Psoas muscle (tissue), 8 donors: Measurements from ENCODE around the gene GCHFR. TPM values are rescaled to one million over a fixed set of nuclear protein-coding genes. Genes with fewer than 3 reads are reported as not detected.

Experiments
- ATAC-seq, 4 donors: fragments of 200-7000 bp; cut with Tn5 transposase; one replicate each; pipeline ENCODE4 v1.9.1; 2020; ENCODE audit warnings: moderate library complexity in 3 of 4, mild to moderate bottlenecking in 2 of 4
- DNase-seq, 2 donors: peaks; one replicate each; pipeline ENCODE4 v3.0.0-alpha.2; 2020
- H3K27ac ChIP-seq: fragments of 200-600 bp; one replicate; pipeline ENCODE4 v1.8.0; 2022
- H3K27me3 ChIP-seq, 3 donors: fragments of 200-600 bp in 1 of 3; one replicate each; pipeline versions ENCODE4 v1.6.1 to v1.8.0; 2013 to 2022; ENCODE audit warnings: low read length in 2 of 3, mild to moderate bottlenecking in 2 of 3, moderate library complexity in 1 of 3; ENCODE audit not compliant: insufficient read depth in 3 of 3
- H3K36me3 ChIP-seq, 2 donors: fragments of 200-600 bp in 1 of 2; one replicate each; pipeline versions ENCODE4 v1.6.1 to v1.8.0; 2013 to 2022; ENCODE audit warnings: low read depth in 1 of 2, mild to moderate bottlenecking in 1 of 2, moderate library complexity in 1 of 2; ENCODE audit not compliant: insufficient read depth in 1 of 2
- H3K4me1 ChIP-seq: fragments of 200-600 bp; one replicate; pipeline ENCODE4 v1.8.0; 2022
- H3K4me3 ChIP-seq: fragments of 200-600 bp; one replicate; pipeline ENCODE4 v1.8.0; 2022; ENCODE audit warnings: mild to moderate bottlenecking
- H3K9me3 ChIP-seq: fragments of 200-600 bp; one replicate; pipeline ENCODE4 v1.8.0; 2022
- CTCF ChIP-seq: fragments of 200-600 bp; IDR thresholded peaks from one replicate; pipeline ENCODE4 v1.8.0; 2022; ENCODE audit warnings: antibody characterized with exemption
- WGBS, 3 donors: extraction: QIAGEN DNeasy Blood & Tissue Kit; methylation state at CpG; one replicate each; pipeline versions ENCODE4 v1.1.6 to v1.1.7; 2013; 5-methylcytosine and 5-hydroxymethylcytosine counted together
- intact Hi-C, 2 donors: fragments of 100-400 bp; cut with DNase I; formaldehyde crosslinking; loops; one replicate each; pipeline versions ENCODE4 v1.11.0 to v1.14.2; 2022
- polyA plus RNA-seq, 3 donors: library from polyadenylated mRNA; stranded (reverse); fragments of 200-250 nt; gene quantifications; one replicate each; pipeline ENCODE4 v1.2.3, GENCODE V29; 2013
- total RNA-seq, 4 donors: library from RNA; stranded (reverse); fragmentation: NEBNext Ultra II Directional in 2 of 4; extraction: Animal tissue kit (Norgen Biotek cat#: 25700) in 2 of 4; gene quantifications; one replicate each; pipeline versions ENCODE4 v1.2.1 to v1.2.4, GENCODE V29; 2021 to 2023
- donor health status: healthy with polysubstance abuse.
- donor health status: DM: no; HTN: no; CAD: no; lungs with moderate emphysema.
- donor health status: Bipolar disorder and iron deficiency.
- donor health status: healthy.
- donor health status: DM: yes; HTN: yes; CAD: no.
- donor health status: DM: no; HTN: no; CAD: no.
- donor health status: DM: no; HTN: no; CAD: no.
- donor health status: DM: yes; HTN: yes; CAD: no.

Gene GCHFR
- total and polyA plus RNA-seq, 7 donors = 1.5 to 6.7 (median 4.3) TPM

GRCh38 chr15:40737048-40737447 lies 26.8 kb upstream of the GCHFR start:
- Histone ChIP-seq H3K9me3 (no peaks in the 10 kb centered on the region), H3K27ac (no peak overlapping the region), H3K27me3 (no peaks in the 10 kb centered on the region), H3K36me3 (peaks cover 12 to 82% of the 10 kb centered on the region in 2 donors), H3K4me1 (peaks cover 5% of the 10 kb centered on the region), H3K4me3 (no peak overlapping the region)
- TF ChIP-seq CTCF = no peak
- no peak for ATAC-seq
- intact Hi-C loops = no loop called here
- 86 to 98% (median 88%) methylated on average over 3 of the region's 3 CpGs for WGBS, 3 donors
- DNase-seq = no peak

GRCh38 chr15:40739047-40739446 lies 24.8 kb upstream of the GCHFR start:
- DNase-seq (no peak), ATAC-seq (no peak)
- Histone ChIP-seq H3K9me3 (no peaks in the 10 kb centered on the region), H3K4me3 (no peak overlapping the region), H3K27ac (no peak overlapping the region), H3K36me3 (peaks cover 12 to 89% of the 10 kb centered on the region in 2 donors), H3K27me3 (no peaks in the 10 kb centered on the region), H3K4me1 (peaks cover 19% of the 10 kb centered on the region)
- no peak for TF ChIP-seq CTCF
- intact Hi-C loops = no loop called here
- WGBS, 3 donors = 42 to 44% (median 44%) methylated on average over 2 of the region's 2 CpGs

GRCh38 chr15:40739854-40740253 lies 24.0 kb upstream of the GCHFR start:
- no peak overlapping the region for H3K4me3 ChIP-seq
- ATAC-seq (no peak), DNase-seq (no peak)
- no peaks in the 10 kb centered on the region for H3K27me3 ChIP-seq
- H3K27ac ChIP-seq = peak overlapping the region; percentile 34
- TF ChIP-seq CTCF = no peak
- intact Hi-C loops = no loop called here
- H3K9me3 ChIP-seq = no peaks in the 10 kb centered on the region
- 83 to 100% (median 100%) methylated on average over 2 of the region's 2 CpGs for WGBS, 3 donors
- peaks cover 13 to 87% of the 10 kb centered on the region in 2 donors for H3K36me3 ChIP-seq
- peaks cover 21% of the 10 kb centered on the region for H3K4me1 ChIP-seq

- peaks cover 3 to 77% of the 10 kb centered on the region in 2 donors for H3K36me3 ChIP-seq
- H3K27ac ChIP-seq = peak overlapping the region; percentile 67
These were observed 20.4 kb upstream of the GCHFR start for GRCh38 chr15:40743485-40743901.

More at GRCh38 chr15:40743485-40743901, 20.4 kb upstream of the GCHFR start:
- H3K4me1 ChIP-seq = peaks cover 24% of the 10 kb centered on the region
- ATAC-seq (peak in 3 of 4 donors; percentile 30 to 48 (median 36)), DNase-seq (no peak)
- H3K9me3 ChIP-seq = no peaks in the 10 kb centered on the region
- 35 to 69% (median 37%) methylated on average over 2 of the region's 2 CpGs for WGBS, 3 donors
- intact Hi-C loops = no loop called here
- no peak for TF ChIP-seq CTCF
- no peak overlapping the region for H3K4me3 ChIP-seq
- H3K27me3 ChIP-seq = no peaks in the 10 kb centered on the region
